Testis (tissue), 2 donors: ENCODE results near the gene SYF2.

Source experiments
- CTCF ChIP-seq, 3 experiments: fragments of 450-650 bp in 2 of 3; fragments of 200-600 bp in 1 of 3; sonication (generic) in 1 of 3; IDR thresholded peaks; one replicate each; pipeline ENCODE4 v1.5.1; 2016 to 2019; ENCODE audit warnings: antibody characterized with exemption in 3 of 3, mild to moderate bottlenecking in 2 of 3, moderate library complexity in 1 of 3
- POLR2A ChIP-seq: fragments of 450-650 bp; IDR thresholded peaks from one replicate; pipeline ENCODE4 v1.6.1; 2017; ENCODE audit warnings: antibody characterized with exemption, mild to moderate bottlenecking, moderate library complexity

GRCh38 chr1:25245393-25245792 is 13.1 kb upstream of the SYF2 start:
- no peak for TF ChIP-seq CTCF (IDR thresholded peaks at IDR 0.05)
- TF ChIP-seq POLR2A: no peak
